GM10266 (cell line): ENCODE measurements around the gene JPH2.

Experiments
- DNase-seq: peaks from one replicate; pipeline ENCODE4 v3.0.0; 2012; ENCODE audit errors: extremely low spot score
- TF ChIP-seq, protein P1 (sequence below): IDR thresholded peaks from 2 replicates; pipeline ENCODE4 v1.5.1; 2012; ENCODE audit warnings: mild to moderate bottlenecking, low read depth; ENCODE audit not compliant: control insufficient read depth, insufficient read depth; ENCODE audit errors: missing control alignments

Gene JPH2

DNA sequence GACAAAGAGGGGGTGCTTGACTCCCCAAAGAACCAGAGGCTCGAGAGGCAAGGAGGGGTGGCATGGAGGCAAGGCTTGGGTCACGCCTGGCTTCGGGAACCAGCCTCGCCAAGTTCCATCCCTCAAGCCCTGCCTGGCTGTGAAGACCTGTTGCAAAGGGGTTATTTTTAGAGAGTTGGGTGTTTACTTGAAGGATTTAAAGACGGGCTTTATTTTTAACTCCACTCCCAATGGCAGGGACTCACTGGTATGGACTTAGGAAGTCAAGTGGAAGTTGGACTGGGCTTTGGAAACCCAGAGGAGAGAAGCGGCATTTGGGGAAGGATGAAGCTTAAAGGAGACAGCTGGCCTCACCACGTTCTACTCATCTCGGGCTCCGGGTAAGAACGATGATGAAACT lies 43.1 kb downstream of the JPH2 start:
- DNase-seq = no peak
- TF ChIP-seq, protein P1, sequence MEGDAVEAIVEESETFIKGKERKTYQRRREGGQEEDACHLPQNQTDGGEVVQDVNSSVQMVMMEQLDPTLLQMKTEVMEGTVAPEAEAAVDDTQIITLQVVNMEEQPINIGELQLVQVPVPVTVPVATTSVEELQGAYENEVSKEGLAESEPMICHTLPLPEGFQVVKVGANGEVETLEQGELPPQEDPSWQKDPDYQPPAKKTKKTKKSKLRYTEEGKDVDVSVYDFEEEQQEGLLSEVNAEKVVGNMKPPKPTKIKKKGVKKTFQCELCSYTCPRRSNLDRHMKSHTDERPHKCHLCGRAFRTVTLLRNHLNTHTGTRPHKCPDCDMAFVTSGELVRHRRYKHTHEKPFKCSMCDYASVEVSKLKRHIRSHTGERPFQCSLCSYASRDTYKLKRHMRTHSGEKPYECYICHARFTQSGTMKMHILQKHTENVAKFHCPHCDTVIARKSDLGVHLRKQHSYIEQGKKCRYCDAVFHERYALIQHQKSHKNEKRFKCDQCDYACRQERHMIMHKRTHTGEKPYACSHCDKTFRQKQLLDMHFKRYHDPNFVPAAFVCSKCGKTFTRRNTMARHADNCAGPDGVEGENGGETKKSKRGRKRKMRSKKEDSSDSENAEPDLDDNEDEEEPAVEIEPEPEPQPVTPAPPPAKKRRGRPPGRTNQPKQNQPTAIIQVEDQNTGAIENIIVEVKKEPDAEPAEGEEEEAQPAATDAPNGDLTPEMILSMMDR = no peak

DNA sequence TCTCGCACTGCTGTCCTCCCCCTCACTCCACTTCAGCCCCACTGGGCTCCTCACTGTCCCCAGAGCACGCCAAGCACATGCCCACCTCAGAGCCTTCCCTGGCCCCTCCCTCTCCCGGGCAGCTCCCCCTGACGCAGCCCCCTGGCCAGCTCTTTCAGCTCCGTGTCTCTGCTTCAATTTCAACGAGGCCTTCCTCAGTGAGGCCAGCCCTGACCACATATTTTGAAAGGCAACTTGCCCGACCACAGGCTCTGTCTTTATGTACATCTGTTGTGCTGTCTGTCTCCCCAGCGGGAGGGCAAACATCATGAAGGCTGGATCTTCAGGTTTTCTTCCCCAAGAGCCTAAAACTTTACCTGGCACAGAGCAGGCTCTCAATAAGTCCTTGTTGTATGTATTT lies 44.6 kb downstream of the JPH2 start:
- TF ChIP-seq, protein P1 = no peak
- DNase-seq = no peak

DNA sequence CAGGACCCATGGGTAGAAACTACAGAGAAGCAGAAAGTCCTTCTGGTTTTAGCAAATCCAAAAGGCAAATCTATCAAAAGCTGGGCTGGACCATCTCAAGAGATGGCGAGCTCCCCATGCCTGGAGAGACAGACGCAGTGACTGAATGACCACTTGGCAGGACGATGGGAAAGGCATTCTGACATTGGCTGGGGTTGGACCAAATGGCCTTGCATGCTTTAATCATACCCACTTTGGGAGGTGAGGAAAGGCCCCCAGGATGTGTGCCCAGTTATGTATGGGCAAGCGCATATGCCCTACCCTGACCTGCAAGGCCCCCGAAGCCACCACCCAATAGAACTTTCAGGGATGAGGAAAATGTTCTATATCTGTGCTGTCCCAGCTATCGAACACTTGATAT lies 45.1 kb downstream of the JPH2 start:
- DNase-seq = no peak
- TF ChIP-seq, protein P1 = no peak

DNA sequence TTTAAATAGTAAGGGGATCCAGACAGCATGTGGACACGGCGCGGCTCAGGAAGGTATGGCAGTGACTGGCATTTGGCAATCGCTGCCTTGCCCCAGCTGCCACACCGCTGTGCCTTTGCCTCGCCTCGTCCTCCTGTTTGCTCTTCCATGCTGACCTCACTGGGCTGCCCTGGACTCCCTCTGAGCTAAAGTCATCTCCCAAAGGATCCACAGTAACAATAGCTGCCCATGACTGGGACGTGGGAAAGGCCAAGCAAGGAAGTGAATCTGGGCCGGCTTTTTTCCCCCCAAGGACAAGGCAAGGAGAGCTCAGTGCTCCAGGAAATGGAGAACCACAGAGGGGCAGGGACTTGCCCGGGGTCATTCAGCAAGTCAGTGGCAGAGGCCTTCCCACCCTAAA lies 48.1 kb downstream of the JPH2 start:
- DNase-seq = no peak
- TF ChIP-seq, protein P1 = no peak

DNA sequence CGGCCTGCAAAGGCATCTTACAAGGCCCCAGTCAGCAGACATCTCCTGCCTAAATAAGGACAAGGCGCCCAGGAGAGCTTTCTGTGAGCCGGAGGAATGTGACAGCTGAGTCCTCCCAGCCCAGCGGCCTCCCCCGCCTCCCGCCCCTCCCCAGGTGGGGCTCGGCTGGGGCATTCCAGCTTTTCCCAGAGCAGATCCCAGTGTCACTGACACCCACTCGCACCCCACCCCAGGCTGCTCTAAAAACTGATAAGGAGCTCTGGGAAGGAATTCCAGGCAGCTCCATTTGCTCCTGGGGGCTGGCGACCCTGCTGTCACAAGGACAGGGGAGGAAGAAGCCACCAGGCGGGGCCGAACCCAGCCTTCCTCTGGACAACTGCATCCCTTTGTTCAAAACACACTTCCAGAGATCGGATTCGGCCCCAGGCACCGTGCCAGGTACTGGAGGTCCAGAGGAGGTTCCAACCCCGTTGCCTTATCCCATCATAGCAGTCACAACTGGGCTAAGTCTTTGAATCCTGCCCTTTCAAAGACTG lies 49.7 kb downstream of the JPH2 start:
- TF ChIP-seq, protein P1 = no peak
- DNase-seq = no peak

DNA sequence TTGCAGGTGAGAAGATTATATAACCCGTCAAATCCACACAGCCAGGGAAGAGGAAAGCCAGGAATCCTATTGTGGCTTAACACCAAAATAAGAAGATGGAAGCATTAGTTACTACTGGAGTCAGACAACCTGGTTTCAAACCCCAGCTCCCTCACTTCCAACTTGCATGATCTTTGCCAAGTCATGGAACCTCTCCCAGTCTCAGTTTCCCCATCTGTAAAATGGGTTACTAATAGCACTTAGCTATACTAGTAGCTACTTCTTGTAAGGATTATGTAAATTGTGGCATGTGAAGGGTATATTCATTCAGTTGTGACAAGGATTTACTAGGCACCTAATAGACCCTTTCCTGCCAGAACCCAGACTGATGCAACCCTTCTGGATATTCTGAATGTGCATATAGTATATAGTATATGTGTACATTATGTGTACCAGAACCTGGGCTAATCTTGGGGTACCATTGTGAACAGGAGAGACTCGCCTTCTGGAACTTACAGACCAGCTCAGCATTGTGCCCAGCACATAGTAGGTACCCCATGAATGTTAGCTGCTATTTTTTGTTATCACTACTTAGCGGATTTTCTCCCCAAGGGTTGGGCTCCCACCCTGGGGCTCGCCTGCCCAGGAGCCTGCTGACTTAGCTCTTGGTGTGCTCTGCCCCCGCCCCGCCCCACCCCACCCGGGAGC lies 50.3 kb downstream of the JPH2 start:
- TF ChIP-seq, protein P1 = no peak
- DNase-seq = no peak

DNA sequence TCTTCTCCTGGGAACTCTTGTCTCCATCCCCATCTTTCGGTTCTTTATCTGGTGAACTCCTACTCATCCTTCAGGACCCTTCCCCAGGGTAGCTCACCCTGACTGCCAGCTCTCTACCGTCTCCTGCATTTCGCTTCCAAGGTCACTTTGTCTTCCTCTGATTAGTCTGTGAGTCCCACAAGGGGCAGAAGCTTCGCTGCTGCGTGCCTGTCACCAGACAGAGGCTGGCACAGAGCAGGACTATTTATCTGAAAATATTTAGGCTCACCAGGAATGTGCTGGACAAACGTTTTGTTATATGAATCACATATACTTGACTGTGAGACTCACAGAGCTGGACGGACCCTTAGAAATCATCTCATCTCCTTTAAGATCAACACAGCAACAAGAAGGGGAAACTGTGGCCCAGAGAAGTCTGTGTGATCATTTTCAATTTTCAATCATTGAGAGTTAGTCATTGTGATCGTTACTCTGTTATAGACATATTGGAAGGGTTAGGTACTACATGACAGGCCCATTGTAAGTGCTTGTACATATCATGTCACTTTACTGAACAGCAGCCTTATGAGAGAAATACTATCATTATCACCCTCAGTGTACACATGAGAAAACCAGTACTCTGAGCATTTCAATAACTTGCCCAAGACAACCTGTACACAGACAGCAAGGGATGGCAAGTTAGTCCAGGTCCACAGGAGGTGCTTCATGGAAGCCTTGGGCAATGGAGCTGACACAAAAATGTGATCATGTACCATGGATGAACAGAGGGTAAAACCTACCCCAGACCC lies 51.4 kb downstream of the JPH2 start:
- TF ChIP-seq, protein P1 = no peak

More for the DNA sequence above, 51.4 kb downstream of the JPH2 start:
- no peak for DNase-seq
